BJ (cell line): ENCODE results near the gene PCDHA8. TPM values are rescaled to one million over a fixed set of nuclear protein-coding genes. Genes with fewer than 3 reads are reported as not detected.

ENCODE experiments used
- CTCF ChIA-PET: fragments of 350-600 bp; formaldehyde crosslinking; extraction: SDS; loops from one replicate; lab custom pipeline; 2021; ENCODE audit warnings: antibody characterized with exemption, inconsistent platforms; lab: Yijun Ruan, JAX
- POLR2A ChIA-PET: fragments of 300-600 bp; sonication (Branson Sonifier 250); formaldehyde crosslinking; extraction: SDS; loops from one replicate; lab custom pipeline; 2021; ENCODE audit warnings: antibody characterized with exemption; lab: Charles Lee
- DNase-seq: peaks from one replicate; pipeline ENCODE4 v3.0.0-alpha.2; 2011; ENCODE audit warnings: low read depth
- H3K27me3 ChIP-seq: 2 replicates; pipeline ENCODE4 v1.6.0; 2011; ENCODE audit warnings: low read length; ENCODE audit not compliant: control insufficient read depth, insufficient read depth
- H3K36me3 ChIP-seq: 2 replicates; pipeline ENCODE4 v1.5.1; 2011; ENCODE audit warnings: low read length; ENCODE audit not compliant: control insufficient read depth, insufficient read depth
- H3K4me3 ChIP-seq: 2 replicates; pipeline ENCODE4 v1.5.1; 2011; ENCODE audit warnings: low read depth, mild to moderate bottlenecking, control low read depth, low read length
- polyA plus RNA-seq: library from polyadenylated mRNA; depleted of rRNA; stranded (reverse); fragments of >200 nt; gene quantifications from 2 replicates; pipeline ENCODE4 v1.2.3, GENCODE V29; 2011
- TF ChIP-seq, protein P1 (sequence below): IDR thresholded peaks from 2 replicates; pipeline ENCODE4 v1.5.1; 2011; ENCODE audit warnings: low read depth, mild to moderate bottlenecking, control low read depth, inconsistent platforms, low read length, moderate library complexity; ENCODE audit not compliant: insufficient read depth

PCDHA8 gene
- polyA plus RNA-seq, 1 experiment = 0.02 TPM

DNA sequence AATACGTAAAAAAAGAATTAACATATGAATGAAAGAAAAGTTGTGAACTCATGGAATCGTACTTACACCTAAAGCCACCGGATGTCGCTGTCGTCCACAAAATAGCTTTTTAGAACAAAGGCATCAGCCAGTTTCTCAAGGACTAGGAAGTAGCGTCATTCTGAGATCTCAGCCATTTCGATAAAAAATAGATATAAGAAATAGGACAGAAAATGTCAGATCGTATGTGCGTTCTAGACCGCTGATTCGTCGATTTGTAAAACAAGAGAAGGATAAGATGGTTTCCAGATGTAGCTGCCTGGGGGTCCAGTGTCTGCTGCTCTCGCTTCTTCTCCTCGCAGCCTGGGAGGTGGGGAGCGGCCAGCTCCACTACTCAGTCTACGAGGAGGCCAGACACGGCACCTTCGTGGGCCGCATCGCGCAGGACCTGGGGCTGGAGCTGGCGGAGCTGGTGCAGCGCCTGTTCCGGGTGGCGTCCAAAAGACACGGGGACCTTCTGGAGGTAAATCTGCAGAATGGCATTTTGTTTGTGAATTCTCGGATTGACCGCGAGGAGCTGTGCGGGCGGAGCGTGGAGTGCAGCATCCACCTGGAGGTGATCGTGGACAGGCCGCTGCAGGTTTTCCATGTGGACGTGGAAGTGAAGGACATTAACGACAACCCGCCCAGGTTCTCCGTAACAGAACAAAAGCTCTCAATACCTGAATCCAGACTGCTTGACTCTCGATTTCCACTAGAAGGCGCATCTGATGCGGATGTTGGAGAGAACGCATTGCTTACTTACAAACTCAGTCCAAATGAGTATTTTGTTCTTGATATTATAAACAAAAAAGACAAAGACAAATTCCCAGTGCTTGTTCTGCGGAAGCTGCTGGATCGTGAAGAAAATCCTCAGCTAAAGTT, 15.0 kb downstream of the PCDHA8 start, which contains the start of gene PCDHA10:
TSS of gene PCDHA10 (plus strand) at position 126 of the 903 bp plus-strand sequence. CDS start at position 278, 152 bp downstream.
- TF ChIP-seq, protein P1, sequence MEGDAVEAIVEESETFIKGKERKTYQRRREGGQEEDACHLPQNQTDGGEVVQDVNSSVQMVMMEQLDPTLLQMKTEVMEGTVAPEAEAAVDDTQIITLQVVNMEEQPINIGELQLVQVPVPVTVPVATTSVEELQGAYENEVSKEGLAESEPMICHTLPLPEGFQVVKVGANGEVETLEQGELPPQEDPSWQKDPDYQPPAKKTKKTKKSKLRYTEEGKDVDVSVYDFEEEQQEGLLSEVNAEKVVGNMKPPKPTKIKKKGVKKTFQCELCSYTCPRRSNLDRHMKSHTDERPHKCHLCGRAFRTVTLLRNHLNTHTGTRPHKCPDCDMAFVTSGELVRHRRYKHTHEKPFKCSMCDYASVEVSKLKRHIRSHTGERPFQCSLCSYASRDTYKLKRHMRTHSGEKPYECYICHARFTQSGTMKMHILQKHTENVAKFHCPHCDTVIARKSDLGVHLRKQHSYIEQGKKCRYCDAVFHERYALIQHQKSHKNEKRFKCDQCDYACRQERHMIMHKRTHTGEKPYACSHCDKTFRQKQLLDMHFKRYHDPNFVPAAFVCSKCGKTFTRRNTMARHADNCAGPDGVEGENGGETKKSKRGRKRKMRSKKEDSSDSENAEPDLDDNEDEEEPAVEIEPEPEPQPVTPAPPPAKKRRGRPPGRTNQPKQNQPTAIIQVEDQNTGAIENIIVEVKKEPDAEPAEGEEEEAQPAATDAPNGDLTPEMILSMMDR = no peak
- Histone ChIP-seq H3K36me3 (no peaks in the 10 kb centered on the region), H3K27me3 (no peaks in the 10 kb centered on the region), H3K4me3 (no peak within 1 kb of the TSS)
- DNase-seq = no peak
- ChIA-PET POLR2A (no interaction called here), CTCF (interaction anchor here (0.6 to 0.9 kb wide), 2 partner anchors 14 to 1676 kb away, joined by 3 read pairs; no protein-coding TSS in a partner anchor)

DNA sequence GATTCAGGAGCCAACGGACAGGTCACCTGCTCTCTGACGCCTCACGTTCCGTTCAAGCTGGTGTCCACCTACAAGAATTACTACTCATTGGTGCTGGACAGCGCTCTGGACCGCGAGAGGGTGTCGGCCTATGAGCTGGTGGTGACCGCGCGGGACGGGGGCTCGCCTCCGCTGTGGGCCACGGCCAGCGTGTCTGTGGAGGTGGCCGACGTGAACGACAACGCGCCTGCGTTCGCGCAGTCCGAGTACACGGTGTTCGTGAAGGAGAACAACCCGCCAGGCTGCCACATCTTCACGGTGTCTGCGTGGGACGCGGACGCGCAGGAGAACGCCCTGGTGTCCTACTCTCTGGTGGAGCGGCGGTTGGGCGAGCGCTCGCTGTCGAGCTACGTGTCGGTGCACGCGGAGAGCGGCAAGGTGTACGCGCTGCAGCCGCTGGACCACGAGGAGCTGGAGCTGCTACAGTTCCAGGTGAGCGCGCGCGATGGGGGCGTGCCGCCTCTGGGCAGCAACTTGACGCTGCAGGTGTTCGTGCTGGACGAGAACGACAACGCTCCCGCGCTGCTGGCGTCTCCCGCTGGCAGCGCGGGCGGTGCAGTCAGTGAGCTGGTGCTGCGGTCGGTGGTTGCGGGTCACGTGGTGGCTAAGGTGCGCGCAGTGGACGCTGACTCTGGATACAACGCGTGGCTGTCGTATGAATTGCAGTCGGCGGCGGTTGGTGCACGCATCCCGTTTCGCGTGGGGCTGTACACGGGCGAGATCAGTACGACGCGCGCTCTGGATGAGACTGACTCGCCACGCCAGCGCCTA, 16.4 kb downstream of the PCDHA8 start:
- H3K27me3 ChIP-seq = no peaks in the 10 kb centered on the region
- no peak overlapping the region for H3K4me3 ChIP-seq
- ChIA-PET POLR2A (no interaction called here), CTCF (no interaction called here)
- DNase-seq = no peak
- TF ChIP-seq, protein P1 = no peak
- H3K36me3 ChIP-seq = no peaks in the 10 kb centered on the region

- POLR2A ChIA-PET = no interaction called here
- CTCF ChIA-PET = no interaction called here
- DNase-seq = no peak
Observed at GRCh38 chr5:140857987-140858240, 16.9 kb downstream of the PCDHA8 start.

DNA sequence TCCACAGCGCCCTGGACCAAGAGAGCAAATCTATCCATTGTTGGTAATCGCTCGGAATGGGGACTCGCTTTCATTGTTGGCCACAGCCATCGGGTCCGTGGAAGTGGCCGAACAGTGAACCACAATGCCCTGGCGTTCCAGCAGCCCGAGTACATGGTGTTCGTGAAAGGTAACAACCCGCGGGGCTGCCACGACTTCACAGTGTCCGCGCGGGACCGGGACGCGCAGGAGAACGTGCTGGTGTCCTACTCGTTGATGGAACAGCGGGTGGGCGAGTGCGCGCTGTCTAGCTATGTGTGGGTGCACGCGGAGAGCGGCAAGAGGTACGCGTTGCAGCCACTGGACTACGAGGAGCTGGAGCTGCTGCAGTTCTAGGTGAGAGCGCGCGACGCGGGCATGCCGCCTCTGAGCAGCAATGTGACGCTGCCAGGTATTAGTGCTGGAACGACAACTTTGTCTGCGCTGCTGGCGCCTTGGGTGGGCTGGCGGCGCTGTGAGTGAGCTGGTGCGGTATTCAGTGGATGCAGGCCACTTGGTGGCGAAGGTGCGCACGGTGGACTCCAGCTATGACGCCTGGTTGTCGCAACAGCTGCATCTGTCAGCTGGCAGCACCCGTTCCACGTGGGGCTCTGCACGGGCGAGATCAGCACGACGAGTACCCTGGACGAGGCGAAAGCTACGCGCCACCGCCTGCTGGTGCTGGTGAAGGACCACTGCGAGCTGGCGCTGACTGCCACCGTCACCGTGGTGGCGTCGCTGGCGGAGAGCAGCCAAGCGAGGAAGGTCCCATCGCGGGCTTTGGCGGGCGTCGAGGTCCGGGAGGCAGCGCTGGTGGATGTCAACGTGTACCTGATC, 21.7 kb downstream of the PCDHA8 start:
- Histone ChIP-seq H3K36me3 (no peaks in the 10 kb centered on the region), H3K27me3 (no peaks in the 10 kb centered on the region), H3K4me3 (no peak overlapping the region)
- TF ChIP-seq, protein P1 = no peak
- ChIA-PET POLR2A (no interaction called here), CTCF (no interaction called here)
- DNase-seq = no peak

More at GRCh38 chr5:140857987-140858240, 16.9 kb downstream of the PCDHA8 start:
- Histone ChIP-seq H3K36me3 (no peaks in the 10 kb centered on the region), H3K27me3 (no peaks in the 10 kb centered on the region), H3K4me3 (no peak overlapping the region)
- TF ChIP-seq, protein P1 = no peak
